Measurements from ENCODE around the gene SERPINE2. TPM values are rescaled to one million over a fixed set of nuclear protein-coding genes. Genes with fewer than 3 reads are reported as not detected.

Gene SERPINE2
- total RNA-seq, 6 experiments from 2014 or later, result 1.2 to 5.1 (median 2.1) TPM

DNA sequence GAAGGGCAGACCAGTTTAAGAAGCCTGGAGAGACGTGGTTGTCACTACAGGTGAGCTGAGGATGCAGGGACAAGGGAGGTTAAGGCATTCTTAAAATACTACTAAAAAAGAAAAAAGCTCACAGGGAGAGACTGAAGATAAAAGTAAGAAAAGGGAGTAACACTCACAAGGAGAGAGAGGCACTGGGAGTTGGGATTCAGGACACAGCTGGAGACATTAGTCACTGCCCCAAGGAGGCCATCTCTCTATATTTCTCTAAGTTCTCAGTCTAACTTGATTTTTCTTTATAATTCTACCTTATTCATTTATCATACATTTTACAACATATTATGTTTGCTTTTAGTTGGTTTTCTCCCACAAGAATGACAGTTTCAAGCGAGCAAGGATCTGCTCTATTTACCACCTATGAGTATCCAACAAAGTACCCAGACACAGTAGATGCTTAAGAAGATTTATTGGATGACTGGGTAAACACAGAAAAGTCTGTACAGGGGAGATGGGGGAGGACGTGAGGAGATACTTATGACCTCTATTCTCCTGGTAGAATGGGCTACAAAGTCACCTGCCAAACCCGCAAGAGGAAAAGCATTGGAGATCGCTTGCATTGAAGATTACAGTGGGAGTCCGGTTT, 2.2 kb downstream of the SERPINE2 start:
- H3K27ac ChIP-seq, result no peak overlapping the region
- no peak overlapping the region for H3K4me3 ChIP-seq
- no peak for TF ChIP-seq POLR2A (IDR thresholded peaks at IDR 0.05)
- TF ChIP-seq, protein P1, sequence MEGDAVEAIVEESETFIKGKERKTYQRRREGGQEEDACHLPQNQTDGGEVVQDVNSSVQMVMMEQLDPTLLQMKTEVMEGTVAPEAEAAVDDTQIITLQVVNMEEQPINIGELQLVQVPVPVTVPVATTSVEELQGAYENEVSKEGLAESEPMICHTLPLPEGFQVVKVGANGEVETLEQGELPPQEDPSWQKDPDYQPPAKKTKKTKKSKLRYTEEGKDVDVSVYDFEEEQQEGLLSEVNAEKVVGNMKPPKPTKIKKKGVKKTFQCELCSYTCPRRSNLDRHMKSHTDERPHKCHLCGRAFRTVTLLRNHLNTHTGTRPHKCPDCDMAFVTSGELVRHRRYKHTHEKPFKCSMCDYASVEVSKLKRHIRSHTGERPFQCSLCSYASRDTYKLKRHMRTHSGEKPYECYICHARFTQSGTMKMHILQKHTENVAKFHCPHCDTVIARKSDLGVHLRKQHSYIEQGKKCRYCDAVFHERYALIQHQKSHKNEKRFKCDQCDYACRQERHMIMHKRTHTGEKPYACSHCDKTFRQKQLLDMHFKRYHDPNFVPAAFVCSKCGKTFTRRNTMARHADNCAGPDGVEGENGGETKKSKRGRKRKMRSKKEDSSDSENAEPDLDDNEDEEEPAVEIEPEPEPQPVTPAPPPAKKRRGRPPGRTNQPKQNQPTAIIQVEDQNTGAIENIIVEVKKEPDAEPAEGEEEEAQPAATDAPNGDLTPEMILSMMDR (IDR thresholded peaks at IDR 0.05), result no peak
- intact Hi-C loops (cut with DNase I), result no loop called here
- no peak for ATAC-seq
- H3K4me1 ChIP-seq, result peaks cover 0 to 16% (median 0%) of the 10 kb centered on the region in 4 donors
- no peak for DNase-seq
- H3K9me3 ChIP-seq, result no peaks in the 10 kb centered on the region
- WGBS (ENCODE audit: insufficient coverage, low coverage, low lambda C conversion rate, missing lambda C conversion rate), result 79% methylated on average over 6 of the region's 6 CpGs
- H3K27me3 ChIP-seq, result no peaks in the 10 kb centered on the region
- no peaks in the 10 kb centered on the region for H3K36me3 ChIP-seq

DNA sequence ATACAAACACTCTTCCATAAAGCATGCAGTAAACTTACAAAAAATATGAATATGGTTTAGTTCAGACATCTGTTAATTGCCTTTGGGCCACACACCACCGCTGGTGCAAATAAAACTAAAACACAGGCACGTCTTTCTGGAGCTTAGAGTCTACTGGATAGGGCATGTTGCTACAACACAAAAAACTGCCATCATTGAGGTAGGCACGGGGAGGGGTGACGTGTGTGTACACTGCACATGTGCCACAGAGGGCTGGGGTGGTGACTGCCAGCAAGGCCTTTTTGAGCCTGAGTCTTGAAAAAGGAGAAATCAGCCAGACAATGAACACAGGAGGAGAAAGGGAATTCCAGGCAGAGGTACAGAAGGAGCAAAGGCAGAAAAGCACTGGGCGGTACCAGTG, 5.1 kb downstream of the SERPINE2 start:
- Histone ChIP-seq H3K27me3 (no peaks in the 10 kb centered on the region), H3K9me3 (no peaks in the 10 kb centered on the region), H3K27ac (no peak overlapping the region), H3K4me3 (no peak overlapping the region), H3K4me1 (peaks cover 0 to 11% (median 0%) of the 10 kb centered on the region in 4 donors), H3K36me3 (no peaks in the 10 kb centered on the region)
- 70% methylated on average over 5 of the region's 5 CpGs for WGBS (ENCODE audit: insufficient coverage, low coverage, low lambda C conversion rate, missing lambda C conversion rate)
- ATAC-seq (no peak), DNase-seq (no peak)
- TF ChIP-seq, protein P1 (IDR thresholded peaks at IDR 0.05), result no peak
- TF ChIP-seq POLR2A (IDR thresholded peaks at IDR 0.05), result no peak
- intact Hi-C loops (cut with DNase I), result no loop called here

DNA sequence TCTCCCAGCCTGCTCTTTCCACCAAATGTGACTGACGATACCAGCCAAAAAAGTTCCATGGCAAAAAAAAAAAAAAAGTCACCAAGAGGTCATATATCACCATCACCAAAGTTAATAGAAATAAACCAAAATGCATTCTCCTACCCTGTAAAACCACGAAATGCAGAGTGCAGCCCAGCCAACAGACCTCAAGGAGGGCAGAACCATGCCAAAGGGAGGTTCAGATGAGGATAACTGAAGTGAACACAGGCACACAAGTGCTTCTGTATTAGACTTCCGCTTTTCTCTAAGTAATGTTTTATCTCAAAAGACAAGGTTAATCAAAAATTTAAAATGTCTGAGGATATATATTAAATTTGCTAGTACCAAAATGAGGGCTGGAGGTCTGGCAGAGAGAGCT, 5.5 kb downstream of the SERPINE2 start:
- Histone ChIP-seq H3K4me3 (no peak overlapping the region), H3K36me3 (no peaks in the 10 kb centered on the region), H3K9me3 (no peaks in the 10 kb centered on the region), H3K27ac (no peak overlapping the region), H3K4me1 (peaks cover 0 to 7% (median 0%) of the 10 kb centered on the region in 4 donors), H3K27me3 (no peaks in the 10 kb centered on the region)
- intact Hi-C loops (cut with DNase I), result no loop called here
- DNase-seq (no peak), ATAC-seq (no peak)
- TF ChIP-seq, protein P1 (IDR thresholded peaks at IDR 0.05), result no peak
- no peak for TF ChIP-seq POLR2A (IDR thresholded peaks at IDR 0.05)
- 38% methylated on average over 2 of the region's 3 CpGs for WGBS (ENCODE audit: insufficient coverage, low coverage, low lambda C conversion rate, missing lambda C conversion rate)

DNA sequence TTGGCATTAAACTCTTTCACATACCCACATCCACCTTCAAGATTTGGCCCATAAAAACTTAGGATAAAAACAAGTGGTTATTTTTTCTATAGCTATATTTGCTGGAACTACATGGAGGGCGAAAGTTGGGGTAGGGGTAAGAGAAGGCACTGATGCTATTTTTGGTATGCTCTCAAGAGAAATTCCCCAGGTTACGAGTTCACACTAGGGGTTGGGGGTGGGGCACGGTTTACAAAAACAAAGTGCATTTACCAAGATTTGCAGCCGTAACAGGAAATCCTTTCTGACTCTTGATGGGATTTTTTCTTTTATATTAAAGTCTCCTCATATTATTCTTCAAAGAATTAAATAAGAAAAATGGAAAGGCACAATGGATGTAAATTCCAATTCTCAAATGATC, 6.8 kb downstream of the SERPINE2 start:
- 34% methylated on average over 4 of the region's 4 CpGs for WGBS (ENCODE audit: insufficient coverage, low coverage, low lambda C conversion rate, missing lambda C conversion rate)
- H3K9me3 ChIP-seq, result no peaks in the 10 kb centered on the region
- intact Hi-C loops (cut with DNase I), result no loop called here
- no peaks in the 10 kb centered on the region for H3K4me1 ChIP-seq
- DNase-seq, result no peak
- no peak for ATAC-seq
- no peak overlapping the region for H3K4me3 ChIP-seq
- H3K36me3 ChIP-seq, result no peaks in the 10 kb centered on the region
- no peaks in the 10 kb centered on the region for H3K27me3 ChIP-seq
- H3K27ac ChIP-seq, result no peak overlapping the region
- no peak for TF ChIP-seq POLR2A (IDR thresholded peaks at IDR 0.05)
- TF ChIP-seq, protein P1 (IDR thresholded peaks at IDR 0.05), result no peak
